K562 (cell line): ENCODE data around the gene ROR2. TPM values are rescaled to one million over a fixed set of nuclear protein-coding genes. Genes with fewer than 3 reads are reported as not detected.
A peak's percentile ranks its signal among the peaks of the same experiment; 100 is the strongest.

Source experiments
- ATAC-seq: fragments of 200-7000 bp; cut with Tn5 transposase; 3 replicates; pipeline ENCODE4 v1.9.1; 2020; ENCODE audit warnings: moderate library complexity
- BruUV-seq: library from RNA; stranded (reverse); fragments of 400-500 nt; replicated peaks from 2 replicates; lab custom pipeline; 2021; lab: Mats Ljungman, UMichigan
- CTCF ChIA-PET: fragments of 300-600 bp; formaldehyde crosslinking; extraction: SDS; loops from one replicate; lab custom pipeline; 2021; ENCODE audit warnings: low intra/inter-chr PET ratio; lab: Yijun Ruan, JAX
- POLR2A ChIA-PET: fragments of 300-600, 350-650 bp; sonication (Branson Sonifier 250); formaldehyde crosslinking; extraction: SDS; loops from one replicate; lab custom pipeline; 2021; ENCODE audit warnings: antibody characterized with exemption, inconsistent platforms; lab: Yijun Ruan, JAX
- DNase-seq, 4 experiments: peaks; one replicate each; pipeline versions ENCODE4 v3.0.0 to v3.0.0-alpha.2; 2011 to 2018; ENCODE audit warnings: low spot score in 3 of 4, mixed read lengths in 3 of 4; ENCODE audit errors: extremely low read depth in 1 of 4
- FAIRE-seq: peaks from 2 replicates; lab custom pipeline; 2011; peaks lifted over from hg19 to GRCh38; lab: Jason Lieb, UNC
- H2AFZ ChIP-seq: 2 replicates; pipeline ENCODE4 v1.6.0; 2011; ENCODE audit warnings: low read depth, low read length, control low read depth, inconsistent platforms
- H3K27ac ChIP-seq: fragments of 200-600 bp; 3 replicates; pipeline ENCODE4 v1.8.0; 2011; ENCODE audit warnings: low read depth, mild to moderate bottlenecking, control low read depth, inconsistent platforms, low read length, moderate library complexity, mixed read lengths; ENCODE audit errors: extremely low read depth
- H3K27me3 ChIP-seq, 2 experiments: fragments of 300-600 bp in 1 of 2; 2 replicates in 1 of 2; 3 replicates in 1 of 2; pipeline versions ENCODE4 v1.6.0 to v1.8.0; 2011; ENCODE audit warnings: inconsistent platforms in 2 of 2, low read length in 2 of 2, mild to moderate bottlenecking in 1 of 2, mixed read lengths in 1 of 2, moderate library complexity in 1 of 2; ENCODE audit not compliant: control insufficient read depth in 2 of 2, insufficient read depth in 2 of 2
- H3K36me3 ChIP-seq: fragments of 300-600 bp; 3 replicates; pipeline ENCODE4 v1.8.0; 2011; ENCODE audit warnings: mild to moderate bottlenecking, low read length, inconsistent platforms; ENCODE audit not compliant: control insufficient read depth, insufficient read depth
- H3K4me1 ChIP-seq, 2 experiments: fragments of 200-600 bp in 1 of 2; replicated peaks in 1 of 2; 2 replicates in 1 of 2; 3 replicates in 1 of 2; pipeline versions ENCODE4 v1.5.1 to v1.8.0; 2011; ENCODE audit warnings: inconsistent platforms in 2 of 2, low read length in 2 of 2, mild to moderate bottlenecking in 1 of 2, mixed read lengths in 1 of 2, moderate library complexity in 1 of 2; ENCODE audit not compliant: control insufficient read depth in 2 of 2, insufficient read depth in 2 of 2
- H3K4me2 ChIP-seq: 2 replicates; pipeline ENCODE4 v1.6.1; 2011; ENCODE audit warnings: low read length, control low read depth, inconsistent platforms, mixed read lengths; ENCODE audit not compliant: insufficient read depth
- H3K4me3 ChIP-seq: fragments of 200-600 bp; sonication (generic), shearing (Covaris generic); 2 replicates; pipeline ENCODE4 v1.5.1; 2016; ENCODE audit warnings: control low read depth, inconsistent platforms
- H3K79me2 ChIP-seq: fragments of 200-600 bp; 3 replicates; pipeline ENCODE4 v1.8.0; 2011; ENCODE audit warnings: low read length, inconsistent platforms; ENCODE audit not compliant: control insufficient read depth, insufficient read depth
- H3K9ac ChIP-seq, 2 experiments: 2 replicates each; pipeline versions ENCODE4 v1.6.0 to v1.6.1; 2011; ENCODE audit warnings: low read depth in 2 of 2, low read length in 2 of 2, control low read depth in 1 of 2, inconsistent platforms in 1 of 2, mild to moderate bottlenecking in 1 of 2, mixed read lengths in 1 of 2; ENCODE audit not compliant: insufficient read depth in 1 of 2
- H3K9me1 ChIP-seq: one replicate; pipeline ENCODE4 v1.6.0; 2011; ENCODE audit warnings: inconsistent platforms, mild to moderate bottlenecking, low read length, moderate library complexity; ENCODE audit not compliant: control insufficient read depth, insufficient read depth
- H3K9me3 ChIP-seq: replicated peaks from 2 replicates; pipeline ENCODE4 v1.5.1; 2011; ENCODE audit warnings: low read depth, low read length, inconsistent platforms; ENCODE audit not compliant: control insufficient read depth, insufficient read depth
- H4K20me1 ChIP-seq: replicated peaks from 2 replicates; pipeline ENCODE4 v1.6.1; 2011; ENCODE audit warnings: low read length, inconsistent platforms, mixed read lengths; ENCODE audit not compliant: control insufficient read depth, insufficient read depth
- PATZ1 ChIP-seq: fragments of 250-450 bp; sonication (Bioruptor Pico); IDR thresholded peaks from 2 replicates; pipeline ENCODE4 v1.5.0; 2020; ENCODE audit warnings: mild to moderate bottlenecking, borderline replicate concordance
- PHB2 ChIP-seq: fragments of 450-650 bp; IDR thresholded peaks from 2 replicates; pipeline ENCODE4 v1.6.1; 2017; ENCODE audit warnings: low read depth
- SP2 ChIP-seq: IDR thresholded peaks from 2 replicates; pipeline ENCODE4 v1.6.1; 2011; ENCODE audit warnings: mild to moderate bottlenecking, low read depth, low read length, moderate library complexity; ENCODE audit not compliant: poor library complexity, severe bottlenecking; ENCODE audit errors: extremely low read depth
- SPI1 ChIP-seq: IDR thresholded peaks from 2 replicates; pipeline ENCODE4 v1.6.1; 2011; ENCODE audit warnings: low read depth, low read length, control low read depth, borderline replicate concordance
- TFAP4 ChIP-seq: sonication (generic); formaldehyde crosslinking; IDR thresholded peaks from 2 replicates; pipeline ENCODE4 v1.8.0; 2022; ENCODE audit warnings: missing genetic modification reagents, mild to moderate bottlenecking, moderate library complexity, borderline replicate concordance
- ZBTB43 ChIP-seq: sonication (generic); formaldehyde crosslinking; IDR thresholded peaks from 2 replicates; pipeline ENCODE4 v1.8.0; 2023; ENCODE audit warnings: mild to moderate bottlenecking, missing genetic modification reagents
- ZNF184 ChIP-seq: sonication (generic); formaldehyde crosslinking; IDR thresholded peaks from 2 replicates; pipeline ENCODE4 v1.5.0; 2020; ENCODE audit warnings: missing genetic modification reagents
- ZNF24 ChIP-seq: fragments of 450-650 bp; IDR thresholded peaks from 2 replicates; pipeline ENCODE4 v1.6.1; 2016
- WGBS: fragments of 100-300 bp; shearing (Covaris generic); methylation state at CpG from one replicate; pipeline ENCODE4 v1.1.6; 2016; ENCODE audit warnings: low coverage, mixed read lengths; ENCODE audit not compliant: insufficient coverage; ENCODE audit errors: missing lambda C conversion rate; 5-methylcytosine and 5-hydroxymethylcytosine counted together
- in situ Hi-C: fragments of 300-500 bp; cut with MboI; formaldehyde crosslinking; loops from 4 replicates; pipeline ENCODE4 v1.15.0; 2018; ENCODE audit warnings: inconsistent platforms, mixed read lengths
- intact Hi-C: fragments of 100-400 bp; cut with micrococcal nuclease; formaldehyde crosslinking; loops from 2 replicates; pipeline ENCODE4 v1.14.2; 2022
- polyA plus RNA-seq, 8 experiments: library from polyadenylated mRNA; depleted of rRNA in 4 of 8; stranded (reverse) in 5 of 8; unstranded in 3 of 8; fragments of >200 nt; fragmentation: Nextera tagmentation in 2 of 8; fragmentation: Illumina TruSeq in 1 of 8; extraction: Ambion mirVana in 2 of 8; extraction: Trizol in 1 of 8; gene quantifications; 2 replicates each; pipeline versions ENCODE4 v1.2.1 to v1.2.3, GENCODE V29; 2011 to 2014; ENCODE audit warnings: inconsistent platforms in 1 of 8, missing spikeins in 1 of 8
- total RNA-seq, 7 experiments: library from RNA; depleted of rRNA in 6 of 7; stranded (reverse); fragments of >200 nt in 6 of 7; fragmentation: Illumina TruSeq in 2 of 7; extraction: Trizol in 2 of 7; gene quantifications; 2 replicates each; pipeline versions ENCODE4 v1.2.1 to v1.2.3, GENCODE V29; 2011 to 2021; ENCODE audit warnings: low replicate concordance in 1 of 7

ROR2 gene
- total and polyA plus RNA-seq, 9 of the 15 experiments (the other 6 are each of a cell fraction or from before 2014, with no cell fraction given): 5.6 to 33.8 (median 15.3) TPM

DNA sequence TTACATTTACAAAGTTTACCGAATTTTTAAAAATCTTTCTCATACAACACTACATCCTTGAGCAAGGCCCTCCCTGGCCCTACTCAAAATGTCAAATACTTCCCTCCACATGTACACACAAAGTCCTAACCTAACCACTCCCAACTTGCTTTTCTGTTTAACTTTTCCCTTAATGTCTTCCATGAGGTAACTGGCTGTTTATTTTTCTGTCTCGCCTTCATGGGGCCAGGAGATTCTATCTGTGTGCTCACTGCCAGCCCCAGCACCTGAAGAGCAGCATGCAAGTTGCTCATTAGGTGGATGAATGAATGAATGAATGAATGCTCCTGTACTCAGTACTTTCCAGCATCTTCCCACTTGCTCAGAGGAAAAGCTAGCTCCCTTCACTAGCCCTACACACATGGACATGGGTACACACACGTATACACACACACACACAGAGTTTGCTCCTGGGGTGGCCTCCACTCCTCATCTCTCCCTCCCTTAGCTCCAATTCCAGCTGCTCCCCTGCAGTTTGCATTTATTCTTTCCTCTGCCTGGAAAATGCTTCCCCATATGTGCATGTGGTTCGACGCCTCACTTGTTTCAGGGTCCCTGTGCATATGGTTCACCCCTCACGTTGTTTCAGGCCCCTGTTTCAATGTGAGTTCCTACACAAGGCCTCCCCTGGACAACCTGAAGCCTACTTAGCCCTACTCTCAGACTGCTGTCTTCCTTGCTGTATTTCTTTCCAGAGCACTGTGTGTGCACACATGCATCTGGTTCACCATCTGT is 165.2 kb downstream of the ROR2 start:
- in situ Hi-C loops: no loop called here
- FAIRE-seq (no peak), DNase-seq (no peak), ATAC-seq (peak; percentile 18)
- CTCF ChIA-PET: interaction anchor here (0.6 kb wide), 1 partner anchor 36 kb away, joined by 3 read pairs; no protein-coding TSS in a partner anchor
- TF ChIP-seq SP2: no peak
- no peak for TF ChIP-seq SPI1
- TF ChIP-seq TFAP4 (CRISPR knock-in tag): no peak
- no peak for TF ChIP-seq ZBTB43
- no peak for TF ChIP-seq ZNF184
- no peak for TF ChIP-seq PATZ1 (CRISPR knock-in tag)
- TF ChIP-seq PHB2: no peak
- TF ChIP-seq ZNF24: peak; percentile 74; the same call in 1 of the 2 replicates
- Histone ChIP-seq H3K9ac (peak overlapping the region in 1 of 2 experiments; percentile 10; a peak in 2 of 4 replicates), H3K36me3 (peaks cover 12% of the 10 kb centered on the region; the same call in 2 of the 3 replicates), H2AFZ (0 out of 2 replicates have a peak overlapping the region, but pooled peaks have one; percentile 11), H3K79me2 (peaks cover 58% of the 10 kb centered on the region), H3K4me3 (no peak overlapping the region), H3K27ac (no peak overlapping the region; the same call in 2 of the 3 replicates), H3K9me3 (no peaks in the 10 kb centered on the region; the same call in none of the 2 replicates), H3K27me3 (no peaks in the 10 kb centered on the region), H4K20me1 (peaks cover 5% of the 10 kb centered on the region; the same call in 1 of the 2 replicates), H3K4me1 (peaks cover 27 to 30% of the 10 kb centered on the region in 2 experiments), H3K9me1 (no peaks in the 10 kb centered on the region), H3K4me2 (peak overlapping the region; percentile 57)
- POLR2A ChIA-PET: no interaction called here
- intact Hi-C loops: no loop called here
- WGBS: 72% methylated on average over 6 of the region's 6 CpGs
- BruUV-seq: no TSS peak
